WTC11 (cell line): ENCODE results near the gene DNAJB11. TPM values are rescaled to one million over a fixed set of nuclear protein-coding genes. Genes with fewer than 3 reads are reported as not detected.

ENCODE experiments used
- ATAC-seq: fragments of 200-7000 bp; cut with Tn5 transposase; 2 replicates; pipeline ENCODE4 v1.10.0; 2021; ENCODE audit warnings: mild to moderate bottlenecking, moderate library complexity
- CTCF ChIA-PET: fragments of 300-600 bp; sonication (Branson Sonifier 250); formaldehyde crosslinking; loops from one replicate; lab custom pipeline; 2021; ENCODE audit warnings: antibody characterized with exemption; lab: Charles Lee
- POLR2A ChIA-PET: fragments of 350-600 bp; sonication (Branson Sonifier 250); formaldehyde crosslinking; loops from one replicate; lab custom pipeline; 2021; ENCODE audit warnings: antibody characterized with exemption; lab: Charles Lee
- DNase-seq: peaks from one replicate; pipeline ENCODE4 v3.0.0; 2021; ENCODE audit warnings: low spot score
- H3K27ac Mint-ChIP-seq: 2 replicates; pipeline ENCODE4 v1.8.0; 2021; ENCODE audit warnings: mixed read lengths
- H3K27me3 Mint-ChIP-seq: 2 replicates; pipeline ENCODE4 v1.8.0; 2021; ENCODE audit warnings: low read depth, mild to moderate bottlenecking, moderate library complexity, mixed read lengths
- H3K36me3 Mint-ChIP-seq: 2 replicates; pipeline ENCODE4 v1.8.0; 2021; ENCODE audit warnings: mixed read lengths
- H3K4me1 Mint-ChIP-seq: 2 replicates; pipeline ENCODE4 v1.8.0; 2022; ENCODE audit warnings: mixed read lengths
- H3K4me3 Mint-ChIP-seq: 2 replicates; pipeline ENCODE4 v1.8.0; 2021; ENCODE audit warnings: mild to moderate bottlenecking, moderate library complexity, mixed read lengths
- H3K9me3 Mint-ChIP-seq: 2 replicates; pipeline ENCODE4 v1.8.0; 2021; ENCODE audit warnings: mixed read lengths
- ATF6 ChIP-seq: sonication (generic); formaldehyde crosslinking; IDR thresholded peaks from 2 replicates; pipeline ENCODE4 v1.8.1; 2023; ENCODE audit warnings: mild to moderate bottlenecking, missing genetic modification reagents
- CBFB ChIP-seq: sonication (generic); formaldehyde crosslinking; IDR thresholded peaks from 2 replicates; pipeline ENCODE4 v1.8.1; 2022; ENCODE audit warnings: mild to moderate bottlenecking, low read depth, missing genetic modification reagents
- E2F5 ChIP-seq: sonication (generic); formaldehyde crosslinking; IDR thresholded peaks from 2 replicates; pipeline ENCODE4 v1.8.1; 2022; ENCODE audit warnings: mild to moderate bottlenecking, moderate library complexity, missing genetic modification reagents
- ESRRA ChIP-seq: sonication (generic); formaldehyde crosslinking; IDR thresholded peaks from 2 replicates; pipeline ENCODE4 v1.8.1; 2022; ENCODE audit warnings: mild to moderate bottlenecking, missing genetic modification reagents, borderline replicate concordance
- GABPB1 ChIP-seq: sonication (generic); formaldehyde crosslinking; IDR thresholded peaks from 2 replicates; pipeline ENCODE4 v1.8.1; 2023; ENCODE audit warnings: mild to moderate bottlenecking, missing genetic modification reagents
- JAZF1 ChIP-seq: fragments of 250-450 bp; sonication (Bioruptor Pico); IDR thresholded peaks from 2 replicates; pipeline ENCODE4 v1.9.0; 2021; ENCODE audit warnings: moderate library complexity, mild to moderate bottlenecking, inconsistent platforms
- MYBL2 ChIP-seq: sonication (generic); formaldehyde crosslinking; IDR thresholded peaks from 2 replicates; pipeline ENCODE4 v1.8.1; 2023; ENCODE audit warnings: mild to moderate bottlenecking, moderate library complexity, missing genetic modification reagents
- NR2C2 ChIP-seq: sonication (generic); formaldehyde crosslinking; IDR thresholded peaks from 2 replicates; pipeline ENCODE4 v1.8.0; 2022; ENCODE audit warnings: mild to moderate bottlenecking, missing genetic modification reagents
- OVOL2 ChIP-seq: fragments of 250-450 bp; sonication (Bioruptor Pico); IDR thresholded peaks from 2 replicates; pipeline ENCODE4 v1.9.0; 2021; ENCODE audit warnings: mild to moderate bottlenecking, borderline replicate concordance
- RELA ChIP-seq: sonication (generic); formaldehyde crosslinking; IDR thresholded peaks from 2 replicates; pipeline ENCODE4 v1.8.1; 2022; ENCODE audit warnings: missing genetic modification reagents, mild to moderate bottlenecking, borderline replicate concordance
- SMAD4 ChIP-seq: sonication (generic); formaldehyde crosslinking; IDR thresholded peaks from 2 replicates; pipeline ENCODE4 v1.8.0; 2022; ENCODE audit warnings: mild to moderate bottlenecking, missing genetic modification reagents
- TEAD1 ChIP-seq: sonication (generic); formaldehyde crosslinking; IDR thresholded peaks from 2 replicates; pipeline ENCODE4 v1.8.0; 2022; ENCODE audit warnings: mild to moderate bottlenecking, missing genetic modification reagents
- TP53 ChIP-seq: sonication (generic); formaldehyde crosslinking; IDR thresholded peaks from 2 replicates; pipeline ENCODE4 v1.8.1; 2023; ENCODE audit warnings: mild to moderate bottlenecking, missing genetic modification reagents
- ZNF263 ChIP-seq: sonication (generic); formaldehyde crosslinking; IDR thresholded peaks from 2 replicates; pipeline ENCODE4 v1.8.1; 2022; ENCODE audit warnings: low read depth, mild to moderate bottlenecking, moderate library complexity, missing genetic modification reagents
- ZNF512 ChIP-seq: sonication (generic); formaldehyde crosslinking; IDR thresholded peaks from 2 replicates; pipeline ENCODE4 v1.8.1; 2022; ENCODE audit warnings: missing genetic modification reagents, borderline replicate concordance
- total RNA-seq: library from RNA; stranded (reverse); gene quantifications from 3 replicates; pipeline ENCODE4 v1.2.3, GENCODE V29; 2021
- TF ChIP-seq, protein P1 (sequence below): sonication (generic); formaldehyde crosslinking; IDR thresholded peaks from 2 replicates; pipeline ENCODE4 v1.8.0; 2022; ENCODE audit warnings: mild to moderate bottlenecking, missing genetic modification reagents
- TF ChIP-seq, protein P2 (sequence below): sonication (generic); formaldehyde crosslinking; IDR thresholded peaks from 2 replicates; pipeline ENCODE4 v1.8.1; 2023; ENCODE audit warnings: mild to moderate bottlenecking, missing genetic modification reagents, moderate library complexity
- TF ChIP-seq, protein P3 (sequence below): fragments of 250-450 bp; sonication (Bioruptor Pico); IDR thresholded peaks from 2 replicates; pipeline ENCODE4 v2.1.2; 2022; ENCODE audit warnings: mild to moderate bottlenecking, moderate library complexity
- TF ChIP-seq, protein P4 (sequence below): sonication (generic); formaldehyde crosslinking; conservative IDR thresholded peaks from 2 replicates; pipeline ENCODE4 v1.8.1; 2022; ENCODE audit warnings: mild to moderate bottlenecking, missing genetic modification reagents
- TF ChIP-seq, protein P5 (sequence below): sonication (generic); formaldehyde crosslinking; IDR thresholded peaks from 2 replicates; pipeline ENCODE4 v1.8.1; 2022; ENCODE audit warnings: mild to moderate bottlenecking, missing genetic modification reagents, moderate library complexity, borderline replicate concordance
- TF ChIP-seq, protein P6 (sequence below): fragments of 200-600 bp; IDR thresholded peaks from 2 replicates; pipeline ENCODE4 v1.8.0; 2022; ENCODE audit warnings: antibody characterized with exemption
- TF ChIP-seq, protein P7 (sequence below): sonication (generic); formaldehyde crosslinking; IDR thresholded peaks from 2 replicates; pipeline ENCODE4 v1.8.0; 2022; ENCODE audit warnings: mild to moderate bottlenecking, missing genetic modification reagents

DNAJB11 gene
- total RNA-seq, 1 experiment from 2014 or later, result 56.3 TPM

DNA sequence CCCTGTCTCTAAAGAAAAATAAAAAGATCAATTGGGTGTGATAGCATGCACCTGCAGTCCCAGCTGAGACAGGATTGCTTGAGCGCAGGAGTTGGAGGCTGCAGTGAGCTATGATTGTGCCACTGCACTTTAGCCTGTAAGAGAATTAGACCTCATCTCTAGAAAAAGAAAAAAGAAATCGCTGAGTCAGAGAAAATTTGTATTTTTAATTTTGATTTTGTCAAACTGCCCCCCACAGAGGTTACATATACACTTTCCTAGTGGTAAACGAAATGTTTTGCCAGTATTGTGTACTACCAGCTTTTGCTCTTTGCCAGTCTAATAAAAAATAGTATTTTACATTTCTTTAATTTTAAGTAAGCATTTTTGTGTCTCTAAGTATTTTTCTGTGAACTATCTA, 21.0 kb upstream of the DNAJB11 start:
- Mint-ChIP-seq H3K27me3 (no peaks in the 10 kb centered on the region), H3K36me3 (peaks cover 11% of the 10 kb centered on the region), H3K4me3 (no peak overlapping the region), H3K9me3 (no peaks in the 10 kb centered on the region), H3K27ac (no peak overlapping the region), H3K4me1 (no peaks in the 10 kb centered on the region)
- POLR2A ChIA-PET, result interaction anchor here (0.6 kb wide), 2 partner anchors 83 to 119 kb away, joined by 4 read pairs; no protein-coding TSS in a partner anchor
- CTCF ChIA-PET, result interaction anchor here (0.6 to 1.3 kb wide), 4 partner anchors 9 to 776 kb away, joined by 3 to 8 read pairs (median 4); no protein-coding TSS in a partner anchor
- DNase-seq (no peak), ATAC-seq (no peak)
- TF ChIP-seq E2F5 (CRISPR knock-in tag) (no peak), JAZF1 (CRISPR knock-in tag) (no peak), ZNF263 (CRISPR knock-in tag) (no peak), TP53 (CRISPR knock-in tag) (no peak), ZNF512 (CRISPR knock-in tag) (no peak), ESRRA (CRISPR knock-in tag) (no peak)
- TF ChIP-seq, protein P1, sequence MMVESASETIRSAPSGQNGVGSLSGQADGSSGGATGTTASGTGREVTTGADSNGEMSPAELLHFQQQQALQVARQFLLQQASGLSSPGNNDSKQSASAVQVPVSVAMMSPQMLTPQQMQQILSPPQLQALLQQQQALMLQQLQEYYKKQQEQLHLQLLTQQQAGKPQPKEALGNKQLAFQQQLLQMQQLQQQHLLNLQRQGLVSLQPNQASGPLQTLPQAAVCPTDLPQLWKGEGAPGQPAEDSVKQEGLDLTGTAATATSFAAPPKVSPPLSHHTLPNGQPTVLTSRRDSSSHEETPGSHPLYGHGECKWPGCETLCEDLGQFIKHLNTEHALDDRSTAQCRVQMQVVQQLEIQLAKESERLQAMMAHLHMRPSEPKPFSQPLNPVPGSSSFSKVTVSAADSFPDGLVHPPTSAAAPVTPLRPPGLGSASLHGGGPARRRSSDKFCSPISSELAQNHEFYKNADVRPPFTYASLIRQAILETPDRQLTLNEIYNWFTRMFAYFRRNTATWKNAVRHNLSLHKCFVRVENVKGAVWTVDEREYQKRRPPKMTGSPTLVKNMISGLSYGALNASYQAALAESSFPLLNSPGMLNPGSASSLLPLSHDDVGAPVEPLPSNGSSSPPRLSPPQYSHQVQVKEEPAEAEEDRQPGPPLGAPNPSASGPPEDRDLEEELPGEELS, result no peak
- TF ChIP-seq, protein P2, sequence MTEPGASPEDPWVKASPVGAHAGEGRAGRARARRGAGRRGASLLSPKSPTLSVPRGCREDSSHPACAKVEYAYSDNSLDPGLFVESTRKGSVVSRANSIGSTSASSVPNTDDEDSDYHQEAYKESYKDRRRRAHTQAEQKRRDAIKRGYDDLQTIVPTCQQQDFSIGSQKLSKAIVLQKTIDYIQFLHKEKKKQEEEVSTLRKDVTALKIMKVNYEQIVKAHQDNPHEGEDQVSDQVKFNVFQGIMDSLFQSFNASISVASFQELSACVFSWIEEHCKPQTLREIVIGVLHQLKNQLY, result no peak
- TF ChIP-seq, protein P3, sequence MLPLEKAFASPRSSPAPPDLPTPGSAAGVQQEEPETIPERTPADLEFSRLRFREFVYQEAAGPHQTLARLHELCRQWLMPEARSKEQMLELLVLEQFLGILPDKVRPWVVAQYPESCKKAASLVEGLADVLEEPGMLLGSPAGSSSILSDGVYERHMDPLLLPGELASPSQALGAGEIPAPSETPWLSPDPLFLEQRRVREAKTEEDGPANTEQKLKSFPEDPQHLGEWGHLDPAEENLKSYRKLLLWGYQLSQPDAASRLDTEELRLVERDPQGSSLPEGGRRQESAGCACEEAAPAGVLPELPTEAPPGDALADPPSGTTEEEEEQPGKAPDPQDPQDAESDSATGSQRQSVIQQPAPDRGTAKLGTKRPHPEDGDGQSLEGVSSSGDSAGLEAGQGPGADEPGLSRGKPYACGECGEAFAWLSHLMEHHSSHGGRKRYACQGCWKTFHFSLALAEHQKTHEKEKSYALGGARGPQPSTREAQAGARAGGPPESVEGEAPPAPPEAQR (CRISPR knock-in tag), result no peak

GRCh38 chr3:186551387-186551786, 19.1 kb upstream of the DNAJB11 start:
- Mint-ChIP-seq H3K4me3 (no peak overlapping the region), H3K4me1 (no peaks in the 10 kb centered on the region), H3K27ac (no peak overlapping the region), H3K9me3 (no peaks in the 10 kb centered on the region), H3K36me3 (peaks cover 20% of the 10 kb centered on the region), H3K27me3 (no peaks in the 10 kb centered on the region)
- CTCF ChIA-PET, result no interaction called here
- no peak for ATAC-seq
- POLR2A ChIA-PET, result no interaction called here
- DNase-seq, result no peak
- TF ChIP-seq, protein P2, result no peak
- no peak for TF ChIP-seq MYBL2 (CRISPR knock-in tag)
- TF ChIP-seq, protein P4, sequence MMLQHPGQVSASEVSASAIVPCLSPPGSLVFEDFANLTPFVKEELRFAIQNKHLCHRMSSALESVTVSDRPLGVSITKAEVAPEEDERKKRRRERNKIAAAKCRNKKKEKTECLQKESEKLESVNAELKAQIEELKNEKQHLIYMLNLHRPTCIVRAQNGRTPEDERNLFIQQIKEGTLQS (CRISPR knock-in tag), result no peak
- TF ChIP-seq, protein P5, sequence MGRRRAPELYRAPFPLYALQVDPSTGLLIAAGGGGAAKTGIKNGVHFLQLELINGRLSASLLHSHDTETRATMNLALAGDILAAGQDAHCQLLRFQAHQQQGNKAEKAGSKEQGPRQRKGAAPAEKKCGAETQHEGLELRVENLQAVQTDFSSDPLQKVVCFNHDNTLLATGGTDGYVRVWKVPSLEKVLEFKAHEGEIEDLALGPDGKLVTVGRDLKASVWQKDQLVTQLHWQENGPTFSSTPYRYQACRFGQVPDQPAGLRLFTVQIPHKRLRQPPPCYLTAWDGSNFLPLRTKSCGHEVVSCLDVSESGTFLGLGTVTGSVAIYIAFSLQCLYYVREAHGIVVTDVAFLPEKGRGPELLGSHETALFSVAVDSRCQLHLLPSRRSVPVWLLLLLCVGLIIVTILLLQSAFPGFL (CRISPR knock-in tag), result no peak
- no peak for TF ChIP-seq CBFB (CRISPR knock-in tag)
- TF ChIP-seq, protein P6, sequence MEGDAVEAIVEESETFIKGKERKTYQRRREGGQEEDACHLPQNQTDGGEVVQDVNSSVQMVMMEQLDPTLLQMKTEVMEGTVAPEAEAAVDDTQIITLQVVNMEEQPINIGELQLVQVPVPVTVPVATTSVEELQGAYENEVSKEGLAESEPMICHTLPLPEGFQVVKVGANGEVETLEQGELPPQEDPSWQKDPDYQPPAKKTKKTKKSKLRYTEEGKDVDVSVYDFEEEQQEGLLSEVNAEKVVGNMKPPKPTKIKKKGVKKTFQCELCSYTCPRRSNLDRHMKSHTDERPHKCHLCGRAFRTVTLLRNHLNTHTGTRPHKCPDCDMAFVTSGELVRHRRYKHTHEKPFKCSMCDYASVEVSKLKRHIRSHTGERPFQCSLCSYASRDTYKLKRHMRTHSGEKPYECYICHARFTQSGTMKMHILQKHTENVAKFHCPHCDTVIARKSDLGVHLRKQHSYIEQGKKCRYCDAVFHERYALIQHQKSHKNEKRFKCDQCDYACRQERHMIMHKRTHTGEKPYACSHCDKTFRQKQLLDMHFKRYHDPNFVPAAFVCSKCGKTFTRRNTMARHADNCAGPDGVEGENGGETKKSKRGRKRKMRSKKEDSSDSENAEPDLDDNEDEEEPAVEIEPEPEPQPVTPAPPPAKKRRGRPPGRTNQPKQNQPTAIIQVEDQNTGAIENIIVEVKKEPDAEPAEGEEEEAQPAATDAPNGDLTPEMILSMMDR, result no peak
- TF ChIP-seq OVOL2 (CRISPR knock-in tag), result no peak
- no peak for TF ChIP-seq TEAD1 (CRISPR knock-in tag)
- TF ChIP-seq, protein P7, sequence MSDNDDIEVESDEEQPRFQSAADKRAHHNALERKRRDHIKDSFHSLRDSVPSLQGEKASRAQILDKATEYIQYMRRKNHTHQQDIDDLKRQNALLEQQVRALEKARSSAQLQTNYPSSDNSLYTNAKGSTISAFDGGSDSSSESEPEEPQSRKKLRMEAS (CRISPR knock-in tag), result no peak
- TF ChIP-seq GABPB1 (CRISPR knock-in tag), result no peak
- TF ChIP-seq ATF6, result no peak
- TF ChIP-seq NR2C2 (CRISPR knock-in tag), result no peak
- TF ChIP-seq SMAD4 (CRISPR knock-in tag), result no peak
- no peak for TF ChIP-seq RELA
